GM12873 (cell line): Measurements from ENCODE around the gene STXBP1.

Experiments used
- TF ChIP-seq, protein P1 (sequence below): IDR thresholded peaks from 2 replicates; pipeline ENCODE4 v1.5.1; 2012; ENCODE audit warnings: low read depth, mild to moderate bottlenecking, moderate library complexity, low read length, control low read depth; ENCODE audit not compliant: insufficient read depth; ENCODE audit errors: missing control alignments

STXBP1 gene

DNA sequence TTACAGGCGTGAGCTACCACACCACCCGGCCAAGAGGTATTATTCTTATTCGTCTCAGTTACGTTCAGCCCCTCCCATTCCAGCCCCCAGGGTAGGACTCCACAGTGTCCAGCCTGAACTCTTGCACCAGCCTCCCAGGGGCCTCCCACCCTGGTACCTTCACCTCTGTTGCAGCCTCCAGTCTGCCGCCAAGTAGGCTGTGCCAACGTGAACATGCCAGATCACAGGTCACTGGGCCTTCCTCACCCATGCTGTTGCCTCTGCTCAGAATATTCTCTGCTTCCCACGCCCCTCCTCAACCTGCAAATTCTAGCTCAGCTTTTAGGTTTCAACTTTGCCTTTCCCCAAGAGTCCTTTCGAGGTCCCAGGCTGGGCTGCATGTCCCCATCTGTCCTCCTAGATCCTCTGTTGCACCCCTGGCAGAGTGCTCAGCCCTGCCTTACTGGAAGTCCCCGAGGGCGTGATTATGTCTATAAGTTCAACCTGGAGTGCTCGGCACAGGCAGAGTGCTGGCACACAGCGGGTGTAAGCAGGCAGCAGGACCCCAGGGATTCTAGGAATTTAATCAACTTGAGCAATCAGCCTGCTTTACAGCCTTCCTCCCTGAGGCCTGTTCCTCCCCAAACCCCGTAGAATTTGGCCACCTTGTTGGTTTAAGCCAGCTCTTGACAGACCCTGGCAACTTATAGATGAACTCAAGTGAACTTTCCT, 13.1 kb upstream of the STXBP1 start:
- TF ChIP-seq, protein P1, sequence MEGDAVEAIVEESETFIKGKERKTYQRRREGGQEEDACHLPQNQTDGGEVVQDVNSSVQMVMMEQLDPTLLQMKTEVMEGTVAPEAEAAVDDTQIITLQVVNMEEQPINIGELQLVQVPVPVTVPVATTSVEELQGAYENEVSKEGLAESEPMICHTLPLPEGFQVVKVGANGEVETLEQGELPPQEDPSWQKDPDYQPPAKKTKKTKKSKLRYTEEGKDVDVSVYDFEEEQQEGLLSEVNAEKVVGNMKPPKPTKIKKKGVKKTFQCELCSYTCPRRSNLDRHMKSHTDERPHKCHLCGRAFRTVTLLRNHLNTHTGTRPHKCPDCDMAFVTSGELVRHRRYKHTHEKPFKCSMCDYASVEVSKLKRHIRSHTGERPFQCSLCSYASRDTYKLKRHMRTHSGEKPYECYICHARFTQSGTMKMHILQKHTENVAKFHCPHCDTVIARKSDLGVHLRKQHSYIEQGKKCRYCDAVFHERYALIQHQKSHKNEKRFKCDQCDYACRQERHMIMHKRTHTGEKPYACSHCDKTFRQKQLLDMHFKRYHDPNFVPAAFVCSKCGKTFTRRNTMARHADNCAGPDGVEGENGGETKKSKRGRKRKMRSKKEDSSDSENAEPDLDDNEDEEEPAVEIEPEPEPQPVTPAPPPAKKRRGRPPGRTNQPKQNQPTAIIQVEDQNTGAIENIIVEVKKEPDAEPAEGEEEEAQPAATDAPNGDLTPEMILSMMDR, result no peak

DNA sequence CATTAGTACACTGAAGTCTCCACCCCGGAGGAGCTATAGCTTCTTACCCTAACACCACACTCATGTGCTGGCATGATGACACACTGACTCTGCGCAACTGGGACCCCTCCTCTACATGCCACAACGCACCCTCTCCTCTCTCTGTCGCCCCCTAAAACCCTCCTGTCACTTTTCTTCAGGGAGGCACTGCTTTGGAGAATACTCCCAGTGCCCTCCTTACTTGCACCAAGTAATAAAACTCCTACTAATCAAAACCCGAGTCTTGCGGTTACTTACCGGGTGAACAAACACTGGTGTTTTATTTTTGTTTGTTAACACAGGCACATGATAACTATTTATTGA, 12.6 kb upstream of the STXBP1 start:
- TF ChIP-seq, protein P1, result no peak

DNA sequence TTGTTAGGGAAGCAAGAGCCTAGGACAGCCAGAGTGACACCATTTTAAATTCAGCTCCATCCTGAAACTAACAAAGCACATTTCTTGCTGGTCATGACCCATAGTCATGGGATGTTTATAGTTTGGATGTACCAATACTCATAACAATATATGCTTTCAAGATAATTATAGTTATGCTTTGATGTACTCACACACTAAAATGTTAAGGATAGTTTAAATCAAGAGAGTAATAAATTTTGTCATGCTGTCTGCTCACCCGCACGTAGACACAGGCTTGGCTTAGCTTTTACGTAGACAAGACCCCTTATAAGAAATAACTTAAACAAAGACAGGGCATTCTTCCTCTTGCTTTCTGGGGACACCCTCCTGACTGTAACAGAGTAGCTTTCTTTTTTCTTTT, 8.9 kb upstream of the STXBP1 start:
- TF ChIP-seq, protein P1, result no peak

DNA sequence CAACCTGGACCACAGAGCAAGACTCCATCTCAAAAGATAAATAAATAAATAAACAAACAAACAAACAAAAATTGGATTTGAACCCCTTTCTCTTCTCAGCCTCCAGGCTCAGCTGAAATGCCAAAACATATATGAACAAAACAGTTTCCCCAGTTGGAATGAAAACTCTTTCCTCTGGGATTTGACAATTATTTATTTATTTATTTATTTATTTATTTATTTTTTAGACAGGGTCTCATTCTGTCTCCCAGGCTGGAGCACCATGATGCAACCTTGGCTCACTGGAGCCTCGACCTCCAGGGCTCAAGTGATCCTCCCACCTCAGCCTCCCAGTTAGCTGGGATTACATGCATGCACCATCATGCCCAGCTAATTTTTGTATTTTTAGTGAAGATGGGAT, 6.0 kb upstream of the STXBP1 start:
- TF ChIP-seq, protein P1, result no peak

DNA sequence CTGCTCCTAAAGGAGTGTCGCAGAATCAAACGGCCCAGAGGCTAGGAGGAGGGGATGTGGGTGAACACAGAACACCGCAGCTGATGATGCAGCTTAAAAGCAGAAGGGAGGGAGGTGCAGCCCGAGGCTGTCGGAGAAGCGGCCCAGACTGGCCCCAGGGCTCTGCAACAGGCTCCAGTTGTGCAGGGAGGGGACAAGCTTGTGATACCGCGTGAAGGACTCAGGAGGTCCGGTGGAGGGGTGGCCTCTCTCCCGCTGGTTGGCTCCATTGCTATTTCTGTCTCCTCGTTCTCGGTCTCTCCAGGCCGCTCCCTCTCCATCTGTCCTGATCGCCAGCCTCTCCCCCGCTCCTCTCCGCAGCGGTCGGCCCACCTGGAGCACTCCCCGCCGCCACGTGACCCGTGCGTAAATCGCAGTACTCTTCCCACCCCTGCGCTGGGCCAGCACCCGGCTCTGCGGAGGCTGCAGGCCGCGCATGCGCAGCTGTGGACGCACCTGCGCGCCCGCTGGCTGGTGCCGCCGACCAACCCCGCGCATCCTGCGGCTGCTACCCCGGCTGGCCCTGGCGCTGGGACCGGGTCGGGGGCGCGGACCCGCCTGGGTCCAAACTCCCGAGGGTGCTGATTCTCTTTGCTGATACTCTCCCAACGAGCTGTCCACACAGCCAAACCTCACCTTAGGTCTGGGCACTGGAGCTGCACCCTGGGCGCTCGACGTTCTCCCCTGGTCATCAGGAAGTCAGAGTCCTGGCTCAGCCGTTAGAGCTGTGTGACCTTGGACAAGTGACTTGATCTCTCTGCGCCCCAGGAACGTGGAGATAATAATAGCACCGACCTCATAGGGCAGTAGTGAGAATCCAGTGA, 3.7 kb upstream of the STXBP1 start:
- TF ChIP-seq, protein P1, result no peak

DNA sequence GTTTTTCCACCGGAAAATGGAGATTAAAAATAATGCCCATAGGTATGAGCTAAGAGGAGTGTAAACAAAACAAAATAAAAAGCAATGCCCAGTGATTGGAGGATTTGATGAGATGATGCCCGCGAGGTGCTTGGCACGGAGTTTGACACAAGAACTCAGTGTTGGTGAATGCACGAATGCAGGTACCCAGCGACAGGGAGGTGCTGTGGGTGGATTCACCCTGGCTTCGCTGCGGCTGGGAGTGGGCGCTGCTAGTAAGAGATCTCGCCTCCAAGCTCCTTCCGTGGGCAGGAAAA, 526 bp upstream of the STXBP1 start:
- TF ChIP-seq, protein P1, result no peak

DNA sequence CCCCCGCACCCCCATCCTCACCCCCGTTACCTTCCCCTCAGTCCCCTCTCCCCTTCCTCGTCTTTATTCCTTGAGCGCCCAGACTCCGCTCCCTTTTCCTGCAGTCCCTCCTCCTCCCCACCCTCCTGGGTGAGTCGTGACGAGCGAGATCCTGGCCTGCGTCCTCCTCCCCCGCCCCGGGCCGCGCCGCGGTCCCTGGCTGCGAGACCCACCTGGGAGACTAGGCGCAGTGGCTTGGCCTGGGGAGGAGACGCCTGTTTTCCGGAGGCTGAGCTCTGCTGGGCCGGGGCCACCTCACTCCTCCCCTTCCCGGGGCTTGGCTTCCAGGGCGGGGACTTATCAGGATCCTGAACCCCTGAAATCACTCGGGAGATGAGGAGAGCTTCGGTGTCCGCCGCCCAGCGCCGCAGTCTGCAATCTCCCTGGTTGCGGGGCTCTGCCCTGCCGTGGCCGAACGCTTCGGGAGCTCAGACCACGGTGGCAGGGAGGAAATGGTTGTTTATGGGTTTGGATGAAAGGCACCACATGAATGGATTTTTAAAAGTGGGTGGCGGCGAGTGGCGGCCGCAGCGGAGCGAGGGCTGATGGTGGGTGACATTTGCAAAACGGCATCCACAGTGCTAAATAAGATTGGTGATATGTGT, 984 bp downstream of the STXBP1 start:
- TF ChIP-seq, protein P1, result no peak
